ENCODE data around the gene CD74. TPM values are rescaled to one million over a fixed set of nuclear protein-coding genes. Genes with fewer than 3 reads are reported as not detected.

Gene CD74
- total RNA-seq, 1 donor from 2014 or later = 440 TPM

DNA sequence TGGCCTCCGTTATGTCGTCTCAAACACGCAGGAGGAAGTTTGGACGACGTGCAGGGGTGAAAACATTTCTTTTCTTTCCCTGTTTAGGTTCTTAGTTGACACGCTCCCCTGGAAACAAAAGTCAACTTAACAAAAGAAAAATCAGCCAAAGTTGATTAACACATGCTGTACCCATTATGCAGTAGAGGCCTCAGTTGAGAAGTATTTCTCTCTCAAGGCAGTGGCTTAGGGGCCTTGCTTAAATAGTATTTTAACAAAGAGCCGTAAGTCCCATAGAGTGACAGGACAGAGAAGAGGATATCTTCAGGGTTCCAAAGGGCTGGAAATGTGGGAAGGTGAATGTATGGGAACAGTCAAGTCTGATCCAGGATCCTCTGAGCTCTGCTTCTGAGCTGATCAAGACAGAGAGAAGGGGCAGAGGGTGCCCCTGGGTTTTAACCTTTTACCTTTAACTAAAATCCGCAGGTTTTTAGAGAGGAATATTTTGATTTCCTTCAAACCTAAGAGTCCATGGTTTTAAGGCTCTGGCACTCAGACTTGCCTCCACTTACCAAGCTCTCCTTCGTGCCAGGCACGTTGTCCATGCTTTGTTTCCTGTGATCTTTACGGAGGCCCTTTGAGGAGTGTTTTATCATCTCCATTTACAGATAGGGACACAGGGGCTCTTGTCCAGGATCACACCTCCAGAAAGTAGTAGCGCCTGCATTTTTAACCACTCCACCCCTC lies 629 bp upstream of the CD74 start:
- Mint-ChIP-seq H3K27ac (peak overlapping the region; percentile 98), H3K9me3 (no peaks in the 10 kb centered on the region), H3K36me3 (ENCODE audit: low read depth) (peaks cover 13% of the 10 kb centered on the region), H3K4me3 (peak overlapping the region; percentile 91), H3K4me1 (ENCODE audit: low read depth) (peaks cover 42% of the 10 kb centered on the region), H3K27me3 (ENCODE audit: insufficient read depth) (no peaks in the 10 kb centered on the region)
- DNase-seq (ENCODE audit: low spot score) = no peak
- intact Hi-C loops (cut with micrococcal nuclease) = loop anchor here (1.0 to 5.0 kb wide), 8 partner anchors 23 to 1069 kb away; partner anchors contain the start of genes GRPEL2, HMGXB3, RBM22 and TIGD6

DNA sequence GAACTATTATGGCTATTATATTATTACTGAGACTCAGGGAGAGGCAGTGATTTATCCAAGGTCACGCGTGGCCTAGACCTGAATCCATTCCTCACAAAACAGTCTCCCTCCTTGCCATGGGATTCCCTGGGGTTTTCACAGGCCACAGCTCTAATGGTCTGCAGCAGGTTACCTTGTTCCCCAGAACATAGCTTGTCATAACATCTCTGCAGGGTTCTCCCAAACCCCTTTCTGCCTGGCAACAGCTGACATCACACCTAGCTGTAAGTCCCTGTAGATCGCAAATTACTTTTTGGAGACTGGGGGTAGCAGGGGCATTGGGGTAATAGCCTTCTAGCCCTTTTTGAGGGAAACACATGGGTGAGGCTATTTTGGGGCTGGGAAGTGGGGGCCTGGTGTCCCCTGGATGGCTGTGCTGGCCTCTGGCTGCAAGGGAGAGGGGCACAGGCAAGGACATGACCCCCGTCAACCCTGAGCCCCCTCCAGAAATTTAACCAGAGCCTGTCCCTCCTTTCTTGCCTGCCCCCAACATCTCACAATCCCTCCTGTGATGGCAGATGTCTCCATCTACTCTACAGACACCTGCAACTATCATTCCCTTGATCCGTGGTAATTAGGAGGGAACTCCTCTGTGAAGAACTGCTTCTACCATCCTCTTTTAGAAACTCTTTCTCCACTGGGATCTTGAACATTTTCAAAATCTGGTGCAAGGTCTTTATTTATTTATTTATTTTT lies 1.3 kb downstream of the CD74 start:
- intact Hi-C loops (cut with micrococcal nuclease) = loop anchor here (1.0 to 5.0 kb wide), 4 partner anchors 371 to 741 kb away; partner anchors contain the start of gene TNIP1
- peaks cover 45% of the 10 kb centered on the region for H3K4me1 Mint-ChIP-seq (ENCODE audit: low read depth)
- H3K27me3 Mint-ChIP-seq (ENCODE audit: insufficient read depth) = no peaks in the 10 kb centered on the region
- peak overlapping the region; percentile 98 for H3K27ac Mint-ChIP-seq
- peak overlapping the region; percentile 91 for H3K4me3 Mint-ChIP-seq
- peak; percentile 55 for DNase-seq (ENCODE audit: low spot score)
- peaks cover 16% of the 10 kb centered on the region for H3K36me3 Mint-ChIP-seq (ENCODE audit: low read depth)
- no peaks in the 10 kb centered on the region for H3K9me3 Mint-ChIP-seq

DNA sequence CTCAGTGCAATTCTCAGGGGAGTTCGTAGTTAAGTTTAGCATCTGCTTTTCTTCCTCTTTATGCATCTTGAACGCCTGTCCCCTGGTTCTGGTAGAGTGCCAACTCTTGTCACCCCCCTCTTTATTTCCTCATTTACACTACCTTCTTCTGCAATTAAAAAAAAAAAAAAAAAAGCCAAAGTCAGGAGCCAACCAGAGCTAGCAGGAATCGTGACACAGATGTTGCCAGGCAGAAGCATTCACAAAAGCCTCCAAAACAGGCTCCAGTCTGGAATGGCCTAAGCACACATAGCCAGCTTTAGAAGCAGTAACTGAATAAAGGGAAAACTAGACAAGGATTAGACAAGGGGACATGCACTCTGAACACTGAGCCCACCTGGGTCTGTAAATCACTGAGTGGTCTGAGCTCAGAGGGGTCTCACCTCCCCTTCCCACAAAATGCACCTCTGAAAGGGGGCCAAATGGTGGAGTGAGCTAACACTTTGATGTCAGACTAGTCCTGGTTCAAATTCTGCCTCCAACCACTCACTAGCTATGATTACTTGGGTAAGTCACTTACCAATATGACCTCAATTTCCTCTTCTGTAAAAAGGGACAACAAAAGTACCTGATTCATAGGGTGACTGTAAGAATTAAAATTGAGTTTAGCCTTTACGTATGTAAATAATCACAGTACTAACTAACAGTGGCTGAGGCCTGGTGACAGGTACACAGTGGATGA lies 2.0 kb downstream of the CD74 start:
- Mint-ChIP-seq H3K27ac (peak overlapping the region; percentile 98), H3K4me1 (ENCODE audit: low read depth) (peaks cover 45% of the 10 kb centered on the region), H3K9me3 (no peaks in the 10 kb centered on the region), H3K36me3 (ENCODE audit: low read depth) (peaks cover 22% of the 10 kb centered on the region), H3K4me3 (peak overlapping the region; percentile 91), H3K27me3 (ENCODE audit: insufficient read depth) (no peaks in the 10 kb centered on the region)
- peak; percentile 42 for DNase-seq (ENCODE audit: low spot score)
- intact Hi-C loops (cut with micrococcal nuclease) = loop anchor here (1.0 to 5.0 kb wide), 4 partner anchors 372 to 742 kb away; partner anchors contain the start of gene TNIP1

DNA sequence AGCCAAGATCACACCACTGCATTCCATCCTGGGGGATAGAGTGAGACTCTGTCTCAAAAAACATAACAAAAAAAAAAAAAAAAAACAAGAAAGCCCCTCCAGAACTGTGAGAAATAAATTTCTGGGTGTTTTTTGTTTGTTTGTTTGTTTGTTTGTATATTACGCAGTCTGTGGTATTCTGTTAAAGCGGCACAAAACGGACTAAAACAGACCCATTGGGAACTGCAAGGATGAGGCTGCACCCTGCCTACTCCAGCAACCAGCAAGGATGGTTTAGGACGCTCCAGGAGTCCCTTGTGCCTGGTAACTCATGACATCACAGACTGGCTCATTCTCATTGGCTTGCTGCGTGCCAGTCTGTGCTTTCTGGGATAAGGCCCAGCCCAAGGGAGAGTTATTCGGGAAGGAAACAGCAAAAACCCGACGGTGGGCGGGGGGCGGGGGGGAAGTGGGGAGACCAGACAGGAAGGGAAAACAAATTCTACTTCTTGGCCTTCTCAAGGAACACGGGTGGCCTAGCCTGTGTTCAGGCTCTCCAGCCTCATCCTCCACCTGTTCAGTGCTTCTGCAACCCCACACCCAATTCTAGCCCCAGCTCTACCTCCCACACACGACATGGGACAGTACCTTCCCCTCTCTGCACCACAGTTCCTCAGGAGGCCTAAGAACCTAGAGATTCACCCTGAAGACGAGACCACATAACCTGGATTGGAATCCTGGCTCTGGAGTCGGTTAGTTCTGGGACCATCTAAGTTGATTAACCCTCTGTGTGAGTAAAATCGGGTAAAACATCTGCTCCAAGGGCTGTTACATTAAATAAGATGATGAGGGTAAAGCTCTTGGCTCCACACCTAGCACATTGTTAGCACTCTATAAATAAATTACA lies 2.8 kb downstream of the CD74 start:
- Mint-ChIP-seq H3K4me3 (peak overlapping the region; percentile 91), H3K27ac (peak overlapping the region; percentile 98), H3K9me3 (no peaks in the 10 kb centered on the region), H3K27me3 (ENCODE audit: insufficient read depth) (no peaks in the 10 kb centered on the region), H3K36me3 (ENCODE audit: low read depth) (peaks cover 22% of the 10 kb centered on the region), H3K4me1 (ENCODE audit: low read depth) (peaks cover 45% of the 10 kb centered on the region)
- intact Hi-C loops (cut with micrococcal nuclease) = loop anchor here (5.0 kb wide), 3 partner anchors 372 to 742 kb away; partner anchors contain the start of gene TNIP1
- peak; percentile 38 for DNase-seq (ENCODE audit: low spot score)

DNA sequence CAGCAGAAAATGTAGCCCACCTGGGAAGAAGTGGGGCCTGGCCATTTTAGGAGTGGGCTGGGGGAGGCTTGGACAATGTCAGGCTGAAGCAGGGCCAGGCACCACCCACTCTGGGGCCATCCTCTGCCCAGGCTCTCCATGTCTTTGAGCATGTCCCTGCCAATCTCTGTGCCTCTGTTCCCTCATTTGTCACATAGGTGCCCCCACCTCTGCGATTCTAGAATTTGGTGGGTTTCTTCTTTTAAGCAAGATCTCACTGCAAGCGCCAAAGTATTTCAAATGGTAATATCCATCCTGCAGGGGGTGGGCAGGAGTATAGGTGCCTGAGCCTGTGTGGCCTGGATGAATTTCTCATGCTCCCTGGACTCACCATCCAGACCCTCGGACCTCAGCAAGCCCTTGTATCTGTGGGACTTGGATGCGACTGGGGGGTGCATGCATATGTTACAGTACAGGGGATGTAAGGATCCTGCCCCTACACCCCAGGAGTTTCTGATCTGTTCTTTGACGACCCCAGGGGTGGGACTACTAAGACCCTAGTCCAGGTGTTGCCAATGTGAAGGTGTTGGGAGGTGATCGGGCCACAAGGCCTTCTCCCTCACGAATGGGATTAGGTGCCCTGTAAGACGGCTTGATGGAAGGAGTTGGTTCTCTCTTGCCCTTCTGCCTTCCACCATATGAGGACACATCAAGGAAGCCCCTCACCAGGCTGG lies 4.3 kb downstream of the CD74 start:
- no peak for DNase-seq (ENCODE audit: low spot score)
- H3K4me1 Mint-ChIP-seq (ENCODE audit: low read depth) = peaks cover 40% of the 10 kb centered on the region
- no peaks in the 10 kb centered on the region for H3K9me3 Mint-ChIP-seq
- H3K36me3 Mint-ChIP-seq (ENCODE audit: low read depth) = peaks cover 26% of the 10 kb centered on the region
- peak overlapping the region; percentile 40 for H3K27ac Mint-ChIP-seq
- H3K4me3 Mint-ChIP-seq = no peak overlapping the region
- no peaks in the 10 kb centered on the region for H3K27me3 Mint-ChIP-seq (ENCODE audit: insufficient read depth)
- intact Hi-C loops (cut with micrococcal nuclease) = no loop called here

DNA sequence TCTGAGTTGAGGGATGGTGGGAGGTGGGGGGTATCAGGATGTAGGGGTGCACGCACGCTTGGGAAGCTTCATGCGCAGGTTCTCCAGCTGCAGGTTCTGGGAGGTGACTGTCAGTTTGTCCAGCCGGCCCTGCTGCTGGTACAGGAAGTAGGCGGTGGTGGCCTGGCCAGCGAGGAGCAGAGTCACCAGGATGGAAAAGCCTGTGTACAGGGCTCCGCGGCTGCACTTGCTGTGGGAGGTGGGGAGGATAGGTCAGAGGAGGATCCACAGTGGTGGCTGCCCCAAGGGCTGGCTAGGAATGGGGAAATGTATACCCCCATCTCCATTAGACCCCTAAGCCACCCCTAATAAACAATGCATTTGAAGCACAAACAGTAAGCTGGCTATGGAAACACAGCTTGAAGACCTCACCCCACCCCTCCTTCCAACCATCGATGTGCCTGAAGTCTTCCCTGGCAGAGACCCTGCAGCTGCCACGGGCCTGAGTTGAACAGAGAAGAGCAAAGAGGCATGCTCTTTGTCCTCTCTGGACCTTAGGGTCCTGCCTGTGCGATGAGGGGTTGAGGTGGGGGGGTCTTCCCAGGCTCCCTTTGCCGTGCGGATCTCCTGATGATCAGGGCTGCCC lies 5.5 kb downstream of the CD74 start:
- Mint-ChIP-seq H3K27me3 (ENCODE audit: insufficient read depth) (no peaks in the 10 kb centered on the region), H3K36me3 (ENCODE audit: low read depth) (peaks cover 29% of the 10 kb centered on the region), H3K4me3 (no peak overlapping the region), H3K4me1 (ENCODE audit: low read depth) (peaks cover 29% of the 10 kb centered on the region), H3K27ac (no peak overlapping the region), H3K9me3 (no peaks in the 10 kb centered on the region)
- DNase-seq (ENCODE audit: low spot score) = no peak
- intact Hi-C loops (cut with micrococcal nuclease) = no loop called here

DNA sequence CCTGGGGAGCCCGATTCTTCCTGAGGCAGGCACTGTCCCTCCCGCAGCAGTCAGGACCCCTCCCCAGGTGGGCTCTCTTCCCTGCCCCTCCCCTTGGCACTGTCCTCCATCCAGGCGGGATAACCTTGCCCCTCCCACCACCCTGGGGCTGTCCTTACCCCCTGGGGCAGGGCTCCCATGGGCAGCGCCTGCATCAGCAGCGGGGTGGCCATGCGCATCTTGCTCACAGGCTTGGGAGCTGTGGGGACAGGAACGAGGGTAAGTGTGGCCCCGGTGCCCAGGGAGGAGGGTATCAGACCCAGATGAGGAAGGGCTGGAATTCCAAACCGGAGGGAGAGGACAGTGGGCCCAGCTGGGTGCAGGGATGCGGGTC lies 6.0 kb downstream of the CD74 start:
- Mint-ChIP-seq H3K36me3 (ENCODE audit: low read depth) (peaks cover 31% of the 10 kb centered on the region), H3K9me3 (no peaks in the 10 kb centered on the region)
- intact Hi-C loops (cut with micrococcal nuclease) = no loop called here

DNA sequence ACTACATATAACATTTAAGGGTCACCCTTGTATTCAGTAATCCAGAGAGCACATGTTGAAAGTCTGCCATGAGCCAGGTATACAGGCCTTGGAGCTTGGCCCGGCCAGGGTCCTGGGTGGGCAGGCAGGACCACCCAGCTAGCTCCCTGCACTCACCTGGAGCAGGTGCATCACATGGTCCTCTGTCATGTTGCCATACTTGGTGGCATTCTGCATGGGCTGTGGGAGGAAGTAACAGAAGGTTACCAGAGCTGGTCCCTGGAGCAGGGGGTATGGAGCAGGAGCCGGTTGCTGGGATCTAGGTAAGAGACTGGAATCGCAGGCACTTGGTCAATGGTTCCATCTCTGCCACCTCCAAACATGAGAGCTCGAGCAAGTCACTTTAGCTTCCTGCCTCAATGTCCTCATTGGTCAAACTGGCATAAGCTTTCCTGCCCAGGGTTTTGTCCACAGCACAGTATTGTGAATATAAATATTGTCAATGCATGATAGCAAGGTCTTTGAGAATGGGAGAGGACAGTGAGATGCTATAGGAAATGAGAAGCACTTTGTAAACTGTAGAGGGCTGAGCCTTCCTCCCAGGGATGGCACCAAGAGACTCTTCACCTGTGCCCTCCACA lies 6.5 kb downstream of the CD74 start:
- Mint-ChIP-seq H3K4me3 (no peak overlapping the region), H3K27me3 (ENCODE audit: insufficient read depth) (no peaks in the 10 kb centered on the region), H3K27ac (peak overlapping the region; percentile 67), H3K36me3 (ENCODE audit: low read depth) (peaks cover 35% of the 10 kb centered on the region), H3K9me3 (no peaks in the 10 kb centered on the region), H3K4me1 (ENCODE audit: low read depth) (peaks cover 24% of the 10 kb centered on the region)
- intact Hi-C loops (cut with micrococcal nuclease) = no loop called here
- DNase-seq (ENCODE audit: low spot score) = no peak

More for the DNA sequence above, 6.0 kb downstream of the CD74 start:
- no peak overlapping the region for H3K27ac Mint-ChIP-seq
- no peak for DNase-seq (ENCODE audit: low spot score)
- no peaks in the 10 kb centered on the region for H3K27me3 Mint-ChIP-seq (ENCODE audit: insufficient read depth)
- H3K4me3 Mint-ChIP-seq = no peak overlapping the region
- H3K4me1 Mint-ChIP-seq (ENCODE audit: low read depth) = peaks cover 29% of the 10 kb centered on the region

DNA sequence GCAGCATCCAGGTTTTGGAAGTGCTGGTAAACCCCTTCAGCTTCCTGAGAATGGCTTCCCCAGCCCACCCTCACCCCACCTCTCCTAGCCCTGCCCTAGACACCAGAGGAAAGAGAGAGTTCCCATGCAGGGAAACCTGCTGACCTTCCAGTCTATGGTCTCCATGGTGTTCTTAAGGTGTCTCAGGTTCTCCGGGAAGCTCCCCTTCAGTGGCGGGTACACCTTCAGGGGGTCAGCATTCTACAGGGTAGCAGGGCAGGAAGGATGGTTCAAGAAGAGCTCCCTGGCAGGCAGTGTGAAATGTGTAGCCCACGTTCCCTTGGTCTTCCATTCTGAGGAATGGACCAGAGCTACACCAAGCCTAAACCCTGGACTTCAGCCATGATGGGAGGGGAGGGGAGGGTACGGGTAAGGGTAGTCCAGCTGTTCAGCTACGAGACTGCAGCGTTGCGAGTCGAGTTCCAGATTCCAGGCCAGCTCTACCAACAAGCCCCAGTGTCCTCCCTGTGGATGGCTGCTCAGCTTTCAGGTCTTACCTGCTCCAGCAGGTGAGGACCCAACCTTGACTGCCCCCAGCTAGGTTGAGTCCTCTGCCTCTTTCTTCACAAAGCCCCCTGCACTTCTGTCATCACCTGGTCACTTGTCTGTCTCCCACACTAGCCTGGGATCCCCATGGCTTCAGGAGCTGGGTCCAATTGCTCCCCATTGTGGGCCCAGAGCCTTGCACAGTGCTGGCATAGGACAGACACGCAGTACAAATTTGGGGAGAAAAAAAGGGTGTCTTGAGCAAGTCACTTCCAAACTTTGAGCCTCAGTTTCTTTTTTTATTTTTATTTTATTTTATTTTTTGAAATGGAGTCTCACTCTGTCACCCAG lies 7.5 kb downstream of the CD74 start:
- Mint-ChIP-seq H3K4me1 (ENCODE audit: low read depth) (peaks cover 14% of the 10 kb centered on the region), H3K27ac (no peak overlapping the region), H3K9me3 (no peaks in the 10 kb centered on the region), H3K4me3 (no peak overlapping the region), H3K27me3 (ENCODE audit: insufficient read depth) (no peaks in the 10 kb centered on the region), H3K36me3 (ENCODE audit: low read depth) (peaks cover 40% of the 10 kb centered on the region)
- intact Hi-C loops (cut with micrococcal nuclease) = no loop called here
- DNase-seq (ENCODE audit: low spot score) = no peak

DNA sequence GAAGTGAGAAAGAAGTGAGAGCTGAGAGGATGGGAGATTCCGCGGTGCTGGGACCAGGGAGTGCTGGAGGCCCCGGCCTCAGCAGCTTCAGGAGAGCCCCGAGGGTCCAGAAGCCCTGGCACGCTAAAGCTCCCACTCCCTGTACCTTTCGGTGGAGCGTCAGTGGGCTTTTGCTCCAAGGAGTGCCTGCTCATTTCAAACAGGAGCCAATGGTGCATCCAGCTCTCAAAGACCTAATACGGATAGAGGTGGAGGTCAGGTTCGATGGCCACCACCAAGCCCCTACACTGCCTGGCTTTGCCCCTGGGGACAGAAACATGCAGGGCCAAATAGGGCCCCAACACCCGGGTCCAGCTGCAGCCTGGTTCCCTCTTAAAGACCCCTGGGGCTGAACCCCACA lies 8.2 kb downstream of the CD74 start:
- peaks cover 7% of the 10 kb centered on the region for H3K4me1 Mint-ChIP-seq (ENCODE audit: low read depth)
- no peak overlapping the region for H3K27ac Mint-ChIP-seq
- no peaks in the 10 kb centered on the region for H3K9me3 Mint-ChIP-seq
- intact Hi-C loops (cut with micrococcal nuclease) = no loop called here
- no peak overlapping the region for H3K4me3 Mint-ChIP-seq
- DNase-seq (ENCODE audit: low spot score) = no peak
- H3K36me3 Mint-ChIP-seq (ENCODE audit: low read depth) = peaks cover 40% of the 10 kb centered on the region
- no peaks in the 10 kb centered on the region for H3K27me3 Mint-ChIP-seq (ENCODE audit: insufficient read depth)
